Gastrocnemius medialis (tissue), 4 donors: Measurements from ENCODE around the gene ADNP. TPM values are rescaled to one million over a fixed set of nuclear protein-coding genes. Genes with fewer than 3 reads are reported as not detected.
A peak's percentile ranks its signal among the peaks of the same experiment; 100 is the strongest.

Experiments used
- ATAC-seq, 2 donors: fragments of 150-250 bp; one replicate each; pipeline ENCODE4 v1.9.1; 2016
- DNase-seq, 2 donors: peaks; one replicate each; pipeline ENCODE4 v3.0.0-alpha.2; 2019
- H3K27ac ChIP-seq, 4 donors: fragments of 200-600 bp; sonication (generic); 1 replicate in 1 of 4; 2 replicates in 3 of 4; pipeline ENCODE4 v1.5.1; 2016 to 2018; ENCODE audit warnings: mild to moderate bottlenecking in 2 of 4, moderate library complexity in 1 of 4
- H3K27me3 ChIP-seq, 3 donors: fragments of 200-600 bp; sonication (generic) in 2 of 3; 1 replicate in 1 of 3; 2 replicates in 2 of 3; pipeline versions ENCODE4 v1.5.1 to v1.6.0; 2016 to 2019; ENCODE audit warnings: mild to moderate bottlenecking in 1 of 3, moderate library complexity in 1 of 3
- H3K36me3 ChIP-seq, 2 donors: fragments of 200-600 bp; sonication (generic) in 1 of 2; one replicate each; pipeline ENCODE4 v1.5.1; 2017 to 2018
- H3K4me1 ChIP-seq, 2 donors: fragments of 200-600 bp; sonication (generic) in 1 of 2; one replicate each; pipeline ENCODE4 v1.5.1; 2016 to 2017; ENCODE audit warnings: mild to moderate bottlenecking in 2 of 2
- H3K4me3 ChIP-seq, 4 donors: fragments of 200-600 bp; sonication (generic) in 3 of 4; 1 replicate in 1 of 4; 2 replicates in 3 of 4; pipeline ENCODE4 v1.5.1; 2016 to 2019; ENCODE audit warnings: mild to moderate bottlenecking in 2 of 4
- H3K9me3 ChIP-seq, 3 donors: fragments of 200-600 bp; sonication (generic) in 2 of 3; 1 replicate in 1 of 3; 2 replicates in 2 of 3; pipeline ENCODE4 v1.5.1; 2016 to 2019
- POLR2A ChIP-seq, 2 donors: fragments of 450-650 bp; IDR thresholded peaks; one replicate each; pipeline ENCODE4 v1.6.1; 2017; ENCODE audit warnings: antibody characterized with exemption in 2 of 2, mild to moderate bottlenecking in 2 of 2, moderate library complexity in 2 of 2
- in situ Hi-C, 4 donors: fragments of 200-750 bp; cut with MboI; loops; one replicate each; pipeline versions ENCODE4 v1.15.0 to v1.8.0; 2017; ENCODE audit warnings: low sequenced_read_pairs in 4 of 4
- intact Hi-C: fragments of 100-400 bp; cut with DNase I; formaldehyde crosslinking; loops from one replicate; pipeline ENCODE4 v1.15.1; 2023; ENCODE audit warnings: low total_unique reads
- total RNA-seq, 4 donors: library from RNA; depleted of rRNA; stranded (reverse); fragments of >200 nt; gene quantifications; one replicate each; pipeline versions ENCODE4 v1.1.0 to v1.2.3, GENCODE V29; 2016
- TF ChIP-seq, protein P1 (sequence below), 5 experiments: fragments of 450-650 bp in 3 of 5; fragments of 200-600 bp in 2 of 5; sonication (generic) in 2 of 5; IDR thresholded peaks in 4 of 5; conservative IDR thresholded peaks in 1 of 5; 1 replicate in 4 of 5; 2 replicates in 1 of 5; pipeline ENCODE4 v1.5.1; 2016 to 2019; ENCODE audit warnings: antibody characterized with exemption in 5 of 5, mild to moderate bottlenecking in 3 of 5, moderate library complexity in 3 of 5

ADNP gene
- total RNA-seq, 4 donors from 2014 or later, result 24.0 to 35.4 (median 31.5) TPM

DNA sequence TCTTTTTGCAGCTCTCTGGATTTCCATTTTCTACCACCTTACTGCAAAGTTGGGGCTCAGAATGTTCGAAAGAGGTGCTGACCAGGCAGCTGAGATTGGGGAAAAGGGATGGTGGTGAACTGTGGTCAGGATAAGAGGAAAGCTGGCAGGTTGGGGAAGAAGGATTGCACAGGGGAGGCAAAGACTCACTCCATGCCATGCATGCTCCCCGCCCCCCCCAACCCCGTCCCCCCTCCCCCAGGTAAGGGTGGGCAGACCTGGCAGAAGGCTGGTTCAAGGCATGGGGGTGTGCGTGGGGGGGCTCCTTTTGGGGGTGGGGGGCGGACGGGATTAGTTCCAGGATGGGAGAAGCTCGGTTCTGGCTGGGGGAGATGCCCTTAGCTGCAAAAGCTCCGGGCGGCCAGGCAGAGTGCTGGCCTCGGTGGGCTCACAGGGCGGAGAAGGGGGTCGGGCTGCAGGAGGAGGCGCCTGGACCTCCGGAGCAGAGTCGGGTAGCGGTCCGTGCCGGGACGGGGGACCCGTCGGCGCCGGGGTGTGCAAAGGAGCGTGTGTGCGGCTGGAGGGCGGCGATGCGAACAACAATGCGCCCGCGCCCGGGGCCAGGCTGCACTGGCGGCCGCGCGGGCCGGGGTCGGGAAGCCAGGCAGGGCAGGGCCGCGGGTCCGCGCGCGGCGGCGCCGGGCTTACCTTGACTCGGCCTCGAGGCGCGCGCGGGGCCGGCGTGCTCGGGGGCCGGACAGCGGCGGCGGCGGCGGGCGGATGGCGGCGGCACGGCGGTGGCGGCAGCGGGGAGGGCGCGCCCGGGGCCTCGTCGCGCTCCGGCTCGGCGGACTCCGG lies 880 bp downstream of the ADNP start:
- intact Hi-C loops, result loop anchor here (10.0 kb wide), 1 partner anchor 996 kb away; the partner anchor contains the start of gene RNF114
- in situ Hi-C loops, result loop anchor here in 3 of 4 donors (10.0 kb wide), 1 partner anchor 136 kb away; the partner anchor contains the start of gene BCAS4 (in 3 of the 3)
- H3K27me3 ChIP-seq, result no peaks in the 10 kb centered on the region
- H3K9me3 ChIP-seq, result no peaks in the 10 kb centered on the region
- peaks cover 31 to 46% of the 10 kb centered on the region in 2 donors for H3K4me1 ChIP-seq
- no peak for TF ChIP-seq POLR2A (IDR thresholded peaks at IDR 0.05)
- TF ChIP-seq, protein P1, sequence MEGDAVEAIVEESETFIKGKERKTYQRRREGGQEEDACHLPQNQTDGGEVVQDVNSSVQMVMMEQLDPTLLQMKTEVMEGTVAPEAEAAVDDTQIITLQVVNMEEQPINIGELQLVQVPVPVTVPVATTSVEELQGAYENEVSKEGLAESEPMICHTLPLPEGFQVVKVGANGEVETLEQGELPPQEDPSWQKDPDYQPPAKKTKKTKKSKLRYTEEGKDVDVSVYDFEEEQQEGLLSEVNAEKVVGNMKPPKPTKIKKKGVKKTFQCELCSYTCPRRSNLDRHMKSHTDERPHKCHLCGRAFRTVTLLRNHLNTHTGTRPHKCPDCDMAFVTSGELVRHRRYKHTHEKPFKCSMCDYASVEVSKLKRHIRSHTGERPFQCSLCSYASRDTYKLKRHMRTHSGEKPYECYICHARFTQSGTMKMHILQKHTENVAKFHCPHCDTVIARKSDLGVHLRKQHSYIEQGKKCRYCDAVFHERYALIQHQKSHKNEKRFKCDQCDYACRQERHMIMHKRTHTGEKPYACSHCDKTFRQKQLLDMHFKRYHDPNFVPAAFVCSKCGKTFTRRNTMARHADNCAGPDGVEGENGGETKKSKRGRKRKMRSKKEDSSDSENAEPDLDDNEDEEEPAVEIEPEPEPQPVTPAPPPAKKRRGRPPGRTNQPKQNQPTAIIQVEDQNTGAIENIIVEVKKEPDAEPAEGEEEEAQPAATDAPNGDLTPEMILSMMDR (IDR thresholded peaks at IDR 0.05 in 4 of 5, conservative IDR thresholded peaks at IDR 0.05 in 1 of 5), result no peak
- H3K4me3 ChIP-seq, result peak overlapping the region; percentile 66 to 87 (median 78)
- H3K27ac ChIP-seq, result peak overlapping the region; percentile 76 to 99 (median 93)
- ATAC-seq, result peak; percentile 17 to 27
- DNase-seq, result no peak
- peaks cover 0 to 18% of the 10 kb centered on the region in 2 donors for H3K36me3 ChIP-seq

DNA sequence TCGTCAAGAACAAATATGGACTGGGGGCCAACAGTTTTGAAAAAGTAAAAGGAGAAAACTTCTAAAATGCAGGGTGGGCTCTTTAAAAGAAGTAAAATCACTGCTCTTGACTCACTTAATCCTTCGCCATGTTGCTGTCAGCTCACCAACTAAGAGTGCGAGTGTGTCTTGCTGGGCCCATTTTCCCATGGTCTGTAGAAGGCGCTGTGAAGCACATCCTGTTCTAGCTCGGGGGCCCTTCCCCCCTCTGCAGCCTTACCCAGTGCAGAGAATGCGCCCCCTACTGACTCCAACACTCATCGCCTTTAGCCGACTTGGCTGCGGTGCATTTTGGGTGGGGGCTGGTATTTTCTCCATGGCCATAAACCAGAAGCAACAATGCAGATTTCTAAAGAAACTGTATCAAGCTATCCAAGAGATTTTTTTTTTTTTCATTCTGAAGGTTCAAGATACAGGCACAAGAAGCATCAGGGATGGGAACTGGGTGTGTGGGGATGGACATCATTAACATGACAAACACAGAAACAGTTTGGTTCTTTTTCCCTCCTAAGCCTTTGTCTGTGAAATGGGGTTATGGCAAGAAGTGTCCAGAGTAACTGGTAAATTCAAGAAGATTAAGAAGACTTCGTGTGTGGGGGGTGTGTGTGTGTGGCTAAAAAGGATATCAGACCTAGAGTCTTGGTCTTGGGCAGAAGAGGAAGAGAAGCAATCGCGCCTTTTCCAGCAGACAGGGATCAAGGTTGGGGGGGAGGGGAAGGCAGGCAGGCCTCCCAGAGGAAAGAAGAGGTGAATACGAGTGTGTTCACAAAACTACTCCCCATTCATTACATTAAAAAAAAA lies 1.7 kb downstream of the ADNP start:
- peak; percentile 27 to 66 for ATAC-seq
- no peaks in the 10 kb centered on the region for H3K27me3 ChIP-seq
- intact Hi-C loops, result loop anchor here (1.0 to 10.0 kb wide), 3 partner anchors 111 to 995 kb away; partner anchors contain the start of gene RNF114
- peaks cover 39 to 48% of the 10 kb centered on the region in 2 donors for H3K4me1 ChIP-seq
- H3K9me3 ChIP-seq, result no peaks in the 10 kb centered on the region
- peak overlapping the region; percentile 66 to 87 (median 78) for H3K4me3 ChIP-seq
- in situ Hi-C loops, result loop anchor here (10.0 kb wide), 1 partner anchor 135 kb away; the partner anchor contains the start of gene BCAS4 (in 4 of the 4)
- H3K27ac ChIP-seq, result peak overlapping the region; percentile 76 to 98 (median 80)
- DNase-seq, result peak; percentile 67 to 89
- no peak for TF ChIP-seq POLR2A (IDR thresholded peaks at IDR 0.05)
- TF ChIP-seq, protein P1 (IDR thresholded peaks at IDR 0.05 in 4 of 5, conservative IDR thresholded peaks at IDR 0.05 in 1 of 5), result peak; percentile 58 to 86 (median 67)
- H3K36me3 ChIP-seq, result peaks cover 0 to 9% of the 10 kb centered on the region in 2 donors

DNA sequence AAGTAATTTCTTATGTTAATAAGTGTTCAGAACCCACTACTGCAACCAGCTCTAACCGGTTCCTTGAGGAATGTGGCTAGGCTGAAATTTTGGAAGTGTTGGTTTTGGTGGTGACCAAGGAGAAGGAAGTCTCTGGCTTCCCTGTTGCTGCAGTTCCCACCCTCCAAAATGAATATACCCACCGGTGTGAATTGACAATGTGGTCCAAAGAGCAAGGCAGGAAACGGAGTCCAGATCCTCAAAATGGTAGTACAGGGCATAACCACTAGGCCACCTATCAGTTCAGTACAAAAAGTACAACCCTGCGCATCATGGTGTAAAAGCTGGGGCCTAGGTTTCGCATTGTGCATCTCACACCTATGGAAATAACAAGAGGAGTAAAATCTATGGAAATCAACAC lies 2.8 kb downstream of the ADNP start:
- peak overlapping the region in 1 of 4 donors; percentile 83 for H3K27ac ChIP-seq
- intact Hi-C loops, result no loop called here
- no peaks in the 10 kb centered on the region for H3K36me3 ChIP-seq
- in situ Hi-C loops, result loop anchor here in 1 of 4 donors (10.0 kb wide), 1 partner anchor 134 kb away; the partner anchor contains the start of gene BCAS4
- H3K27me3 ChIP-seq, result no peaks in the 10 kb centered on the region
- no peak for ATAC-seq
- no peaks in the 10 kb centered on the region for H3K9me3 ChIP-seq
- no peak for DNase-seq
- peaks cover 49 to 59% of the 10 kb centered on the region in 2 donors for H3K4me1 ChIP-seq
- H3K4me3 ChIP-seq, result no peak overlapping the region
- TF ChIP-seq, protein P1 (IDR thresholded peaks at IDR 0.05 in 4 of 5, conservative IDR thresholded peaks at IDR 0.05 in 1 of 5), result no peak
- no peak for TF ChIP-seq POLR2A (IDR thresholded peaks at IDR 0.05)

DNA sequence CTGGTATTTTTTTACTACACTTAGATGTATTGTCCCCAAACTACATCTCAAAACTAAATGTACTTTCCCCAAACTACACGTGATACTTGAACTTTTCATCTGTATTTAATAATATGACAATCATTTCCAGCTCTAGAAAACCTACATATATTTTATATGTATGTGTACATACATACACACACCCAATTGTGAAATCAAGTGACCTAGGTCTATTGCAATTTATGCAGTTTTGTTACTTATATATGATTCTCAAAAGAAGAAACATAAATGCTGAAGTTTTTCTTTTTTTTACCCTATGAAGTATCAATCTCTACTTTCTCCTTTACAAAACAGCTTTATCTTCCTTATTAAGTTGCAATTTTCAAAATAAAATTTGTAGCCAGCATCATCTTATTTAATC lies 4.7 kb downstream of the ADNP start:
- H3K4me1 ChIP-seq, result peaks cover 48 to 63% of the 10 kb centered on the region in 2 donors
- ATAC-seq (no peak), DNase-seq (no peak)
- H3K4me3 ChIP-seq, result no peak overlapping the region
- TF ChIP-seq, protein P1 (IDR thresholded peaks at IDR 0.05 in 4 of 5, conservative IDR thresholded peaks at IDR 0.05 in 1 of 5), result no peak
- TF ChIP-seq POLR2A (IDR thresholded peaks at IDR 0.05), result no peak
- no peak overlapping the region for H3K27ac ChIP-seq
- in situ Hi-C loops (loop anchor here in 1 of 4 donors (10.0 kb wide), 1 partner anchor 132 kb away; the partner anchor contains the start of gene BCAS4), intact Hi-C loops (no loop called here)
- no peaks in the 10 kb centered on the region for H3K27me3 ChIP-seq
- no peaks in the 10 kb centered on the region for H3K9me3 ChIP-seq
- H3K36me3 ChIP-seq, result no peaks in the 10 kb centered on the region
